Neuronal stem cell (in vitro differentiated cells): ENCODE measurements around the gene MCOLN3. TPM values are rescaled to one million over a fixed set of nuclear protein-coding genes. Genes with fewer than 3 reads are reported as not detected.

Source experiments
- DNase-seq: peaks from one replicate; pipeline ENCODE4 v3.0.0-alpha.2; 2013; ENCODE audit warnings: low spot score
- H2AFZ ChIP-seq: one replicate; pipeline ENCODE4 v1.6.1; 2013; ENCODE audit warnings: mild to moderate bottlenecking, low read length, inconsistent platforms
- H2AK5ac ChIP-seq: 2 replicates; pipeline ENCODE4 v1.6.1; 2013; ENCODE audit warnings: low read depth, mild to moderate bottlenecking, inconsistent platforms, low read length, moderate library complexity, mixed read lengths
- H2BK120ac ChIP-seq: 2 replicates; pipeline ENCODE4 v1.6.1; 2013; ENCODE audit warnings: low read depth, mild to moderate bottlenecking, inconsistent platforms, low read length, moderate library complexity, mixed read lengths
- H2BK12ac ChIP-seq: one replicate; pipeline ENCODE4 v1.6.1; 2013; ENCODE audit warnings: low read length, inconsistent platforms
- H2BK15ac ChIP-seq: 2 replicates; pipeline ENCODE4 v1.6.1; 2013; ENCODE audit warnings: mild to moderate bottlenecking, low read length, inconsistent platforms, mixed read lengths
- H2BK5ac ChIP-seq: one replicate; pipeline ENCODE4 v1.6.1; 2013; ENCODE audit warnings: inconsistent platforms, mild to moderate bottlenecking, low read length, moderate library complexity
- H3K14ac ChIP-seq: one replicate; pipeline ENCODE4 v1.6.1; 2013; ENCODE audit warnings: low read length, inconsistent platforms
- H3K18ac ChIP-seq: 2 replicates; pipeline ENCODE4 v1.6.1; 2013; ENCODE audit warnings: low read length, inconsistent platforms
- H3K23ac ChIP-seq: 2 replicates; pipeline ENCODE4 v1.6.1; 2013; ENCODE audit warnings: low read depth, mild to moderate bottlenecking, mixed read lengths, low read length, inconsistent platforms; ENCODE audit not compliant: poor library complexity
- H3K27ac ChIP-seq: replicated peaks from 3 replicates; pipeline ENCODE4 v1.5.1; 2013; ENCODE audit warnings: low read length, inconsistent platforms
- H3K27me3 ChIP-seq, 3 experiments: 2 replicates each; pipeline ENCODE4 v1.6.1; 2013; ENCODE audit warnings: low read length in 3 of 3, mild to moderate bottlenecking in 2 of 3, inconsistent platforms in 1 of 3, low read depth in 1 of 3, mixed read lengths in 1 of 3, moderate library complexity in 1 of 3; ENCODE audit not compliant: control insufficient read depth in 3 of 3, insufficient read depth in 3 of 3
- H3K36me3 ChIP-seq, 2 donors: replicated peaks in 1 of 2; 2 replicates each; pipeline ENCODE4 v1.6.1; 2013; ENCODE audit warnings: low read length in 2 of 2; ENCODE audit not compliant: control insufficient read depth in 2 of 2, insufficient read depth in 2 of 2
- H3K4ac ChIP-seq: 2 replicates; pipeline ENCODE4 v1.6.1; 2013; ENCODE audit warnings: inconsistent platforms, mild to moderate bottlenecking, low read length, moderate library complexity
- H3K4me1 ChIP-seq, 2 donors: 1 replicate in 1 of 2; 2 replicates in 1 of 2; pipeline ENCODE4 v1.6.1; 2013; ENCODE audit warnings: low read length in 2 of 2, low read depth in 1 of 2; ENCODE audit not compliant: control insufficient read depth in 2 of 2, insufficient read depth in 1 of 2
- H3K4me2 ChIP-seq: one replicate; pipeline ENCODE4 v1.6.1; 2013; ENCODE audit warnings: mild to moderate bottlenecking, low read length, inconsistent platforms; ENCODE audit not compliant: insufficient read depth, poor library complexity, severe bottlenecking
- H3K4me3 ChIP-seq, 2 donors: 2 replicates each; pipeline ENCODE4 v1.5.1; 2013; ENCODE audit warnings: low read length in 2 of 2, mild to moderate bottlenecking in 2 of 2, inconsistent platforms in 1 of 2, moderate library complexity in 1 of 2
- H3K79me1 ChIP-seq: one replicate; pipeline ENCODE4 v1.6.1; 2013; ENCODE audit warnings: low read depth, mild to moderate bottlenecking, inconsistent platforms, low read length, moderate library complexity
- H3K9ac ChIP-seq: one replicate; pipeline ENCODE4 v1.6.1; 2013; ENCODE audit warnings: mild to moderate bottlenecking, low read depth, low read length, inconsistent platforms; ENCODE audit not compliant: poor library complexity
- H3K9me3 ChIP-seq, 2 donors: replicated peaks in 1 of 2; 2 replicates each; pipeline versions ENCODE3 to v1.6.1; 2013; ENCODE audit warnings: low read length in 2 of 2, mild to moderate bottlenecking in 2 of 2, inconsistent platforms in 1 of 2, low read depth in 1 of 2, mixed read lengths in 1 of 2, moderate library complexity in 1 of 2; ENCODE audit not compliant: control insufficient read depth in 2 of 2, insufficient read depth in 1 of 2
- H4K8ac ChIP-seq: one replicate; pipeline ENCODE4 v1.6.1; 2013; ENCODE audit warnings: low read depth, mild to moderate bottlenecking, inconsistent platforms, low read length, moderate library complexity
- H4K91ac ChIP-seq: one replicate; pipeline ENCODE4 v1.6.1; 2013; ENCODE audit warnings: low read length, low read depth, mild to moderate bottlenecking, inconsistent platforms; ENCODE audit not compliant: poor library complexity
- WGBS, 2 donors: extraction: QIAGEN DNeasy Blood & Tissue Kit; methylation state at CpG; one replicate each; pipeline ENCODE4 v1.1.7; 2013; ENCODE audit warnings: missing lambda C conversion rate in 2 of 2, mixed read lengths in 1 of 2; ENCODE audit not compliant: insufficient read length in 2 of 2, insufficient replicate concordance in 1 of 2; ENCODE audit errors: extremely low coverage in 2 of 2; 5-methylcytosine and 5-hydroxymethylcytosine counted together
- polyA plus RNA-seq, 2 experiments: library from polyadenylated mRNA; stranded (reverse); fragments of 200-250 nt; gene quantifications; one replicate each; pipeline ENCODE4 v1.2.3, GENCODE V29; 2013

MCOLN3 gene
- 0.24 TPM for polyA plus RNA-seq (2013, experiment 1 of 2)
- 0.17 TPM for polyA plus RNA-seq (2013, experiment 2 of 2)

- Histone ChIP-seq H3K14ac (no peak within 1 kb of the TSS), H3K79me1 (no peaks in the 10 kb centered on the region), H3K4me2 (peak within 1 kb of the TSS; percentile 89), H2BK5ac (peak within 1 kb of the TSS; percentile 53), H4K91ac (no peak within 1 kb of the TSS), H3K27me3 (peaks cover 12 to 76% (median 38%) of the 10 kb centered on the region in 3 experiments), H2AK5ac (no peak within 1 kb of the TSS), H3K9ac (peak within 1 kb of the TSS; percentile 4), H3K4me1 (no peaks in the 10 kb centered on the region), H3K4ac (no peak within 1 kb of the TSS), H3K4me3 (peak within 1 kb of the TSS in 1 of 2 donors; percentile 87), H2BK120ac (no peak within 1 kb of the TSS), H3K27ac (no peak within 1 kb of the TSS), H3K18ac (peak within 1 kb of the TSS; percentile 71), H3K36me3 (no peaks in the 10 kb centered on the region), H2BK12ac (no peak within 1 kb of the TSS), H3K9me3 (no peaks in the 10 kb centered on the region), H3K23ac (peak within 1 kb of the TSS; percentile 97), H2BK15ac (no peak within 1 kb of the TSS), H4K8ac (no peak within 1 kb of the TSS), H2AFZ (peak within 1 kb of the TSS; percentile 85)
- DNase-seq: peak; percentile 27
- WGBS, 2 donors: no CpG with 5 or more reads among the region's 73 CpGs
Observed at GRCh38 chr1:85048296-85049064, at the start of gene MCOLN3. MCOLN3 (minus strand) TSS chr1:85048500; CDS start chr1:85045360, 3,140 bp downstream.

- Histone ChIP-seq H2BK120ac (no peak overlapping the region), H4K8ac (no peak overlapping the region), H2BK15ac (no peak overlapping the region), H3K4me1 (no peaks in the 10 kb centered on the region), H3K23ac (no peak overlapping the region), H2AK5ac (no peak overlapping the region), H3K27ac (no peak overlapping the region), H4K91ac (no peak overlapping the region), H3K9ac (no peak overlapping the region), H3K4me2 (no peak overlapping the region), H3K9me3 (no peaks in the 10 kb centered on the region), H3K79me1 (no peaks in the 10 kb centered on the region), H2BK5ac (no peak overlapping the region), H3K27me3 (peaks cover 0 to 38% (median 0%) of the 10 kb centered on the region in 3 experiments), H2BK12ac (no peak overlapping the region), H2AFZ (no peak overlapping the region), H3K14ac (no peak overlapping the region), H3K18ac (no peak overlapping the region), H3K4me3 (no peak overlapping the region), H3K36me3 (no peaks in the 10 kb centered on the region), H3K4ac (no peak overlapping the region)
- WGBS, 2 donors: no CpG with 5 or more reads among the region's 2 CpGs
- no peak for DNase-seq
Observed at GRCh38 chr1:85093644-85094043, 45.3 kb upstream of the MCOLN3 start.

GRCh38 chr1:85091671-85092280 is 43.5 kb upstream of the MCOLN3 start:
- Histone ChIP-seq H2BK120ac (no peak overlapping the region), H3K79me1 (no peaks in the 10 kb centered on the region), H2AFZ (no peak overlapping the region), H3K9ac (no peak overlapping the region), H2BK5ac (no peak overlapping the region), H3K4ac (no peak overlapping the region), H2AK5ac (no peak overlapping the region), H3K27ac (no peak overlapping the region), H3K4me2 (no peak overlapping the region), H3K9me3 (no peaks in the 10 kb centered on the region), H3K14ac (no peak overlapping the region), H3K4me1 (no peaks in the 10 kb centered on the region), H3K23ac (no peak overlapping the region), H3K18ac (no peak overlapping the region), H3K4me3 (no peak overlapping the region), H3K27me3 (peaks cover 0 to 35% (median 0%) of the 10 kb centered on the region in 3 experiments), H3K36me3 (no peaks in the 10 kb centered on the region), H2BK15ac (no peak overlapping the region), H4K8ac (no peak overlapping the region), H2BK12ac (no peak overlapping the region), H4K91ac (no peak overlapping the region)
- no peak for DNase-seq
- no CpG with 5 or more reads among the region's 11 CpGs for WGBS, 2 donors

- no peak overlapping the region for H2BK12ac ChIP-seq
- H3K4me3 ChIP-seq: no peak overlapping the region
- no peak overlapping the region for H3K4me2 ChIP-seq
- no peaks in the 10 kb centered on the region for H3K4me1 ChIP-seq
- H4K8ac ChIP-seq: no peak overlapping the region
- H2AFZ ChIP-seq: no peak overlapping the region
- no peak overlapping the region for H4K91ac ChIP-seq
- H3K23ac ChIP-seq: no peak overlapping the region
- no peak overlapping the region for H3K18ac ChIP-seq
- H3K27me3 ChIP-seq: peaks cover 0 to 29% (median 0%) of the 10 kb centered on the region in 3 experiments
- no peak for DNase-seq
- no peak overlapping the region for H3K9ac ChIP-seq
- no peaks in the 10 kb centered on the region for H3K9me3 ChIP-seq
- H3K36me3 ChIP-seq: no peaks in the 10 kb centered on the region
- no peak overlapping the region for H2AK5ac ChIP-seq
- no peak overlapping the region for H3K14ac ChIP-seq
- no peak overlapping the region for H3K27ac ChIP-seq
- H2BK15ac ChIP-seq: no peak overlapping the region
- no peak overlapping the region for H3K4ac ChIP-seq
- H2BK120ac ChIP-seq: no peak overlapping the region
- no CpG with 5 or more reads among the region's 1 CpG for WGBS, 2 donors
- no peaks in the 10 kb centered on the region for H3K79me1 ChIP-seq
- no peak overlapping the region for H2BK5ac ChIP-seq
Observed at GRCh38 chr1:85090225-85090624, 41.9 kb upstream of the MCOLN3 start.
